Stimulated activated CD8-positive, alpha-beta memory T cell treated with anti-CD3 and anti-CD28 coated beads, Interleukin-2, amount 100 ng/mL, for 1 hour (primary cell): ENCODE measurements around the gene PTPN23.

Source experiments
- DNase-seq, 2 donors: peaks; one replicate each; pipeline ENCODE4 v3.0.0-alpha.2; 2020; ENCODE audit warnings: low read depth in 2 of 2

The PTPN23 gene

DNA sequence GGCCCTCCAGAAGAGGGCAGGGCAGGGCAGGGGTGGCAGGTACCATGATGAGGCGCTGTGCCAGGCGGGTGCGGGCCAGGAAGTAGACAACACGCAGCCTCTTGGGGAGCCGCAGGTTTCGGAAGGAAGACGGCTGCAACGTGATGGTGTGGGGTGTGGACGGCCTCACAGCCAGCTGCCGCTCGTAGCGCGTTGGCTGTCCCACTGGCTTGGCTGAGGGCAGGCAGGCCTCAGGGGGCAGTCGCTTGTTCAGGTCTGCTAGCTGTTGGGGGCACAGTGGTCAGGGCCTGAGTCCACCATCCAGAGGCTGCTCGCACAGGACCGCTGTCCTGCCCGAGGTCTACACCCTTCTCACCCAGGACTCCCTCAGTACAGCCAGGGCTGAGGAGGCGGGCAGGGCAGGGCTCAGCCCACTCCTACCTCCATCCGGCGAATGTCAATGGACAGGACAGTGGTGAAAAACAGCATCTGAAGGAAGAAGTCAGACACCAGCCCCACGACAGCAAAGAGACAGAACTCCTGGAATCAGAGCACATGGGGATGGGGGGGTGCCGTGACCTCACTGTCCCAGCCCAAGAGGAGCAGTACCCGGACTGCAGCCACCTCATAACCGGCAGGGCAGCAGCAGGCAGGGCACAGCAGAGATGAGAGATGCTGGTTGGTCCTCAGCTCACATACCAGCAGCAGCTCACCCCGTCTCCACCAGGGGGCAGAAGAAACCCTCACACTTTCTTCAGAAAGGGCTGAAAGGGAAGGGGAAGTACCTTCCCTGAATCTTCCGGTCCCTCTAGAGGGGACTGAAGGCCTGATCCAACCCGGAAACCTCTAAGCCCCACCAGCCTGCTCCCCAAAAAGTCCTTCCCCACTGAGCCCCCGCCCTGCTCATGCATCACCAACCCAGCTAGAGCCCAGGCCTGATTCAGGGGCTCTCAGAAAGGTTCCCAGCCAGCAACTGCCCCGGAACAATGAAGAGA lies 40.0 kb downstream of the PTPN23 start:
- peak; percentile 71 to 73 for DNase-seq

DNA sequence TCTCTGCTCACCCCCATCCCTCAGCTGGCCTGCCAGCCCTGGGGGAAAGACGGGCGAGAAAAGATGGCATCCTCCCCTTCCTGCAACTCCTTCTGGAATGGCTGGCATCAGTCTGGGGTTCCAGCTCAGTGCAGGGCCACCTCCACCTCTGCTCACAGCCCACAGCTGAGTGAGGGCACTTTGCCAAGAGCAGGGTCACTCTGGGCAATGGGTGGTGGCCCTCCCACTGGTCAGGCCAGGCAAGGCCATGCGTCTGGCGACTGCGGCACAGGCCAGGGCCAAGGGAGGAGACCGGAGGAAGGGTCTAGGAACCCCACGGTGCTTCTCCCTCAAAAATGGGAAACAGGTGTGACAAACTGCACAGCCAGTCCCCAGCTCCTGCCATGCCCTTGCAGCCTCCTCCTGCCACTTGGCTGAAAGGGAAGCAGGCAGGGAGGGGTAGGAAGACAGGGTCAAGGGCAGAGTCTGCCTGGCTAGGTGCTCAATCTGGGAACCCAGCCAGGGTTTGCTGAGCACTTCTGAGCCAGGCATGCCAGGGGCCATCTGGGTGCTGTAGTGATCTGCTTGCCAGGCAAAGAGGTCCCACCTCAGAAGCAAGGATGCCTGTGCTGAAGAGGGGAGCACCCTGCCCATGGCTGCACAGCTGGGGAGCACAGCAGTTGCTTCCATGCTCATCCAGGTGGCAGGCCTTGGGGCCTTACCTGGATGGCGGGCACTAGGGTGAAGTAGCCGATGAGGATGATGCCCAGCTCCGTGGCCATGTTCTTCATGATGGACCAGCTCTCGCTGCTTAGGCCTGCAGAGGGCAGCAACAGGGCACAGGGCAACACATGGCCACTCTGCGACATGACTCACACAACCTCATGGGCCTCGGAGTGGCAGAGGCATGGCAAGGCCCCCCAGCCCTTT lies 41.2 kb downstream of the PTPN23 start:
- no peak for DNase-seq

DNA sequence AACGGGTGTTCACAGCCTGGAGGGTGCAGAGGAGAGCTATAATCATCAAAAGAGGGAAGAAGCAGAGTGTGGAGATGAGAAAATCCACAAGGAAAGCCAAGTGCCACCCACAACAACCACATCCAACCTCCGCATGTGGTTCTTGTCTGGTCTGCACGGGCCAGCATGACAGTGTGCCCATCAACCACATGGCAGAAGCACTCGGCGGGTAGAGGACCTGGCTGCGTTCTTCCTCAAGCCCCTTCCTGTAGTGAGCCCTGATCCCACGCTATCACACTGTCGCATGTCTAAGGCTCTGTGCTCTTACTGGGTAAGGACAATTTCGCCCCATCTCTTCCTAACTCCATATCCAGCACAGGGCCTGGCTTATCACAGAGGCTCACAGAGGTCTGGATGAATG lies 41.9 kb downstream of the PTPN23 start:
- DNase-seq, result no peak

DNA sequence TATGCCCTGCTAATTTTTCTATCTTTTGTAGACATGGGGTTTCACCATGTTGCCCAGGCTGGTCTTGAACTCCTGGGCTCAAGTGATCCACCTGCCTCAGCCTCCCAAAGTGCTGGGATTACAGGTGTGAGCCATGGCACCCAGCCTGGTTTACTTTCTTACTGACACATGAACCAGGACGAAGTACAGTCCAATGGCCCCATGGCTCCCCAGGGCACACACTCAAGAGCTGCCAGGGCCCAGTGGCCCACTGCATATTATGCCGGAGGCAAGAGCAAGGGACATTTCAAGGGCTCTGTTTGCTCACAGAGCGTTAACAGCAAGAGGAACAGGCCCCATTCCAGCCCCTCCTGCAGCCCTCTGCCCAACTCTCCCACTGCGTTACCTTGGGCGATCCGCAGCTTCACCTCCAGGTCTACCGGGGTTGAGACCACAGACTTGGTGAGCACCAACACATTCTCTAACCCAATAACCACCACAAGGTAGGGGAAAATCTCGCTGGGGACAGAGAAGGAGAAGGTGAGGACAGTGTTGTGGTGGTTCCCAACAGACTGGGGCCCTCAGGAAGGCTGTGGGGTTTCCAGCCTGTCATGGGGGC lies 42.8 kb downstream of the PTPN23 start:
- DNase-seq, result no peak

DNA sequence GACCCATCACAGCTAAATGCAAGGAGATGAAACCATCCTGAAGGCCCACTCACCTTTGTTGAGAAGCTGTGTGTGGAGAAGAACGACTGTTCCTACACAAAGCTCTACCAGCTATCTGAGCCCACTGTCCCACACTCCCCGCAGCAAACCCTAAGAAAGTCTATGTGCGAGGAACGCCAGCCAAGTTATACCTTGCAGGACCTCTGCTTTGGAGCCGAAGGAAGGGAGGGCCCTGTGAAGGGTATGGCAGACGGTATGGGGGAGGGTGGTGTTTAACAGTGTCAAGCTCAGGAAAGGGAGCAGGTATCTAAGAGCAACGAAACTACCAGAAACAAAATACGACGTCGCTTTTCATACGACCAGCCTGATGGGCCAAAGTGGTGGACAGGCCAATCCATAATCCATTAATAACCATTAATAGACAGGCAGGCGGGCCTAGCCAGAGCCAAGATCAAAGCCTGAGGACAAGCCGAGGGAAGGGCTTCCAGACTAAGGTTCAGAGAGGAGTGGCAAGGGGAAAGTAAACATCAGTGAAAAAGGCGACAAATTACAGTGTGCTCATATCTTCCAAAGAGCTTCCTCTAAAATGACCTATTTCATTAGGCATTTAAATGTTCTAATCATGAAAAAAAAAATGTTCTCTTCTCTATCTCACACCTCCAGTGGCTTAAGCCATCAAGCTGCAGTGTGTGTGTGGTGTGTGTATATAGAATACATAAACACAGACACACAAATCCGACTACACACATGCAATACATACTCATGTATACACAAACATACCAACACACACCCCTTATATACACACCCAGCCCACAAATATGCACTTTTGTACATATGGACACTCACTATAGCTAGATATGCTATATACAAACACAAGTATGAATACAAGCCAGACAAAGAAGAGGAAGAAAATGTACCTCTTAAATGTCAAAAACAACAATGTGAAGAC lies 43.9 kb downstream of the PTPN23 start:
- no peak for DNase-seq

DNA sequence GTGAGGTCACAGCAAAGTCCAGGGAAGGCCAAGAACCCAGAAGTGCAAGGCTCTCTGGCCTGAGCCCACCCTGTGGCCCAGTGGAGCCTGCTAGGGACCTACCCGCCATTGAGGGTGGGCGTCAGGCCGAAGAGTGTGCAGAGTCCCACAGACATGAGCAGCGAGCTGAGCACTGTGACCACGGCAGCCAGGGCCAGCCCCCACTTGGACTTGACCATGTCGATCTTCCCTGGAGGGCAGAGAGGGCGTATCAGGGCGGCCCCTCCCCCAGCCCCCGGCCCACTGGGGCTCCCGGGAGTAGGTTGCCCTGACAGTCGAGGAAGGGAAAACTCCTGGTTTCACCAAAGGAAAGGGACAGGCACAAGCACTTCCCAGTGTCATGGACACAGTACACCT lies 44.6 kb downstream of the PTPN23 start:
- DNase-seq, result no peak

DNA sequence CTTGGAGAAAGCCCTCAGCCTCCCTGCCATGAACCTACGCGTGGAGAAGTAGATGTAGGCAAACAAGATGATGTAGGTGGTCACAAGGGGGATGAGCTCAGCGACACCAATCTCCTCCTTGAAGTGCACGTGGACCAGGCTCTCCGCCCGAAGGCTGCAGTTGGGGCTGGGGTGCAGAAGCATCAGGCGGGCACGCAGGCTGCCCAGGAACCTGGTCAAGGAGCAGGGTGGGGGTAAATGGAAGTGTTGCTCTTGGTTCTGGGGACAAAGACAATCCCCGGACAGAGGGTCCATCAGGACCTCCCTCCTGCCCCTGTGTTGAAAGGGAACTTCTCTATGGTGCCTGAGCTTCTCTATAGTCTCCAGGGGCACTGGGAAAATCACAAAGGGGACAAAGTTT lies 45.1 kb downstream of the PTPN23 start:
- DNase-seq, result no peak

DNA sequence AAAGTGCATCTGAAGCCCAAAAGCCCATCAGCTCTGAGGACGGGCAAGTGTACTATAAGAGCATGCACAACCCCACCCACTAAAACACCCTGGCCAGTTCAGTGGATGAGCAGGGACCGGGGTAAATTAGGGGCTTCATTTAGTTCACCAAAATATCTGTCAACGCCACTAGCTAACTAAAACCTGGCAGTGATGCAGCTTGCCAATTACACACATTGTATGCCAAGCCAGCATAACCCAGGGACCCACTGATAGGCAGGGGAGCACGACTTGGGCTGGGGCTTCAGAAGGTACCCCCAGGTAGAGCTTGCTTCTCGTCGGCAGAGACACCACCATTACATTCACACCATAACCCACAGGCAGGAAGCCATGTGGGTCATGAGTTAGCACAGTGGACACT lies 47.0 kb downstream of the PTPN23 start:
- DNase-seq, result no peak

DNA sequence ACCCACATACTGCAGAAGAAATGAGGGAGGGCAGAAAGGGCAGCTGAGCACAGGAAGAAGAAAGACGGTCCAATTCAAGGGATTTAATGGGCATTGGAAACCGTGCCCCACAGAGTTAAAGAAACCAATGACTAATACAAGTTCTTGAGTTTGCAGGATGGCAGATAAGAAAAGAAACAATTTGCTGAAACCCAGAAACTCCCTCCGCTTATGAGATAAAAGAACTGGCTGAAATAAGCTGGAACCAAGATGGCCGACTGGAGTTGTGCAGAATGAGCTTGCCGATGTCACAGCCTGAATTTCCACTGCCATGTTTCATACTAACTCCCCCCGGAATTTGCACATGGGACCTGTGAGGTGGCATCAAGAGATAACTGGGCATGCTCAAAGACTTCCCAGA lies 47.8 kb downstream of the PTPN23 start:
- no peak for DNase-seq

DNA sequence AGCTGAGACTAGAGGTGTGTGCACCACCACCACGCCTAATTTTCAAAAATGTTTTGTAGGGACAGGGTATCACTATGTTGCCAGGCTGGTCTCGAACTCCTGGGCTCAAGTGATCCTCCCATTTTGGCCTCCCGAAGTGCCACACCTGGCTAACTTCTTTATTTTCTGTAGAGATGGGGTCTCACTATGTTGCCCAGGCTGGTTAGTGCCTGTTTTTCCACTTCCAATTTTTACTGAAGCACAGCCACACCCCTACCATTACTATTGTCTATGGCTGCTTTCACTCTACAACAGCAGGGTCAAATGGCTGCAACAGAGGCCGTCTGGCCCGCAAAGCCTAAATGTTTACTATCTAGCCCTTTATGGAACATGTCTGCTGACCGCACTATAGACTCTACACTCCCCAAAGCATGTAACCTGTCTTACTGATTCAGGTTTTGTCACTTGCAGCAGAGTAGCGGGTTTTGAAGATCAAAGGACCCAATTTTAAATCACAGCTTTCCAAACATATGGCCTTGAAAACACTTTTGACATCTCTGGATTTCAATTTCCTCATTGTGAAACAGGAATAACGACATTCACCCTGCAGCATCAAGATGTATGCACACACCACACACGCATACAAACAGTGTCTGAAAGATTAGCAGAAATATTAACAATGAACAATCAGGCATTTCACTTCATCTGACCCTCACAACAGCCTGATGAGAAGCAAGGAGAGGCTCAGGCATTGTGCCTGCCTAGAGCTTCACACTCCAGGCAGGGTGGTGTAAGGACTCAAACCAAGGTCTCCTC lies 48.9 kb downstream of the PTPN23 start:
- DNase-seq, result no peak

DNA sequence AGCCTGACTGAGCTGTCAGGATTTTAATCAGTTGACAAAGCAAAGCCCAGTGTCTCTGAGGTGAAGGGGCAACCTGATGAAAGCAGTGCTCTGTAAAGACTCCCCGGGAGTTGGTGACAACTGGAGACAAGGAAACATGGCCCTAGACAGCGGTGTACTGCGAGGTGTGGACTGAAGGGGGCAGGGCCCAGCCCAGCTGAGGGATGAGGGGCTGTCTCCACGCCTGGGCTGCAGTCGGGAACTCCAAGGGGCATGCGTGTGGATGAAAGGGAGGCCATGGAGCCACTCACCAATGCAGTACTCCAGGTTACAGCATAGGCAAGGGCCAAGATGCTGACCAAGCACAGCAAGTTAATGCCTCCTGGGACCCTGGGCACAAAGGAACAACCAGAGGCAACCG lies 49.8 kb downstream of the PTPN23 start:
- DNase-seq, result no peak

DNA sequence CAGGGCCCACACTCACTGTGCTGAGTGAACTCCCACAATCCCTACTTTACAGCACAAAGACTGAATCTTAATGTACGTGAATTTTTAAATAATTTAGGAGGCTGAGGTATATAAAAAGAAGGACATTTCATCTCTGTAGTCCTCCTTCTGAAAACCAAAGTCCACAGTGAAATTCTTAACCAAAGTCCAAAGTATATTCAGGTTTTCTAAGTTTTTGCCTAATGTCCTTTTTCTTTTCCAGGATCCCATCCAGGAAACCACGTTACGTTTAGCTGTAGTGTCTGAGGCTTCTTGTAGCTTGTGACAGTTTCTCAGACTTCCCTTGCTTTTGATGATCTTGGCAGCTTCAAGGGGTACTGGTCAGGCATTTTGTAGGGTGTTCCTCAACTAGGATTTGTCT lies 50.4 kb downstream of the PTPN23 start:
- no peak for DNase-seq

DNA sequence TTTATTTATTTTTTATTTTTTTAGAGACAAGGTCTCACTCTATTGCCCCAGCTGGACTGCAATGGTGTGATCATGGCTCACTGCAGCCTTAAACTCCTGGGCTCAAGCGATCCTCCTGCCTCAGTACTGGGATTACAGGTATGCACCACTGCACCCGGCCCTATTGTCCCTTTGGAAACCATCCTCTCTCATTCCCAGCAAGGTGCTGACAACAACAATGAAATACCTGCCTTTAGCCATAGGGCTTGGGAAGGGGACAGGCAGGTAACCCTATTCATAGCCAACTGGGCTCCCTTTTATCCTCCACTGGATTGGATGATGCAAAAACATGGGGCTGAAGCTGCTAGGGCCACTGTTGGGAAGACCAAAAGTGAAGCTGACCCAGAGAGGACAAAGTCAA lies 51.9 kb downstream of the PTPN23 start:
- DNase-seq, result no peak

DNA sequence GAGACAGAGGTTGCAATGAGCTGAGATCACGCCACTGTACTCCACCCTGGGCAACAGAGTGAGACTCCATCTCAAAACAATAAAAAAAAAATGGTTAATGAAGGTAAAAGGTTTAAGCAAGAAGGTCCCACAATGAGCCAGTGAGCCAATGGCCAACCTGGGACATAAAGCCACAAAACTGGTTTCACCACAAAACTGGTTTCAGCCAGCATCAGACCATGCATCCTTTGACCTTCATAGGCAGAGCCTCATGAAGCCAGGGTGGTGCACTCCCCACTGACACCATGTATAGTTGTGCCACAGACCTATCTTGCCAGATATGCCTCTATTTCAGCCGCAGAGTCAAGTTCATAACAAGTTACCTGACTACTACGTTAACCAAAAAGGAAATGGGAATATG lies 53.0 kb downstream of the PTPN23 start:
- no peak for DNase-seq

DNA sequence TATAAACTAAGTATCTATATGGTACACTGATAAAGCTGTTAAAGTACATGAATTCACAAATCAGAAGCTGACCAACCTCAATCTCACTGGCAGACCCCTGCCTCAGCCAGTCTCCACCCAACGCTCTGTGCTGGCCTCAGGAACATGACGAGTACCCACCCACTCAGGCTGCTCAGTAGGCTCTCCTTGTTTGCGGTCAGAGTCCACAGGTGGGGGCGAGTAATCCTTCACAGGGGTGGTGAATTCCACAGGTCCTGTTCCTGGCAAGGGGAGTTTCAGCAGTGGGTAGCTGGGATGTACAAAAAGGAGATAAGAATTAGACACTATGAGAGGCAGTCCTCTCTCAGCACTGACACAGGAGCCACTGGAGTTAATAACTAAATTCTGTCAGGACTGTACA lies 54.0 kb downstream of the PTPN23 start:
- no peak for DNase-seq

DNA sequence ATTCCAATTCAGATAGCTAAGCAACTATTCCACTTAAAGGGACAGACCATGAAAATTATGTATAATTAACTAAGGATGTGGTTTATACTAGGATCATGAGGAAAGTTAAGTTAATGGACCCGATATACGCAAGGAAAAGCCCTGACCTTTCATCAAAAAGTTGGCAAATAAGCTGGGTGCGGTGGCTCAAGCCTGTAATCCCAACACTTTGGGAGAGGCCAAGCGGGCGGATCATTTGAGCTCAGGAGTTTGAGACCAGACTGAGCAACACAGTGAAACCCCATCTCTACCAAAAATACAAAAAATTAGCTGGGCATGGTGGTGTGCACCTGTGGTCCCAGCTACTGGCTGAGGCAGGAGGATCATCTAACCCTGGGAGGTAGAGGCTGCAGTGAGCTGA lies 55.4 kb downstream of the PTPN23 start:
- DNase-seq, result no peak

DNA sequence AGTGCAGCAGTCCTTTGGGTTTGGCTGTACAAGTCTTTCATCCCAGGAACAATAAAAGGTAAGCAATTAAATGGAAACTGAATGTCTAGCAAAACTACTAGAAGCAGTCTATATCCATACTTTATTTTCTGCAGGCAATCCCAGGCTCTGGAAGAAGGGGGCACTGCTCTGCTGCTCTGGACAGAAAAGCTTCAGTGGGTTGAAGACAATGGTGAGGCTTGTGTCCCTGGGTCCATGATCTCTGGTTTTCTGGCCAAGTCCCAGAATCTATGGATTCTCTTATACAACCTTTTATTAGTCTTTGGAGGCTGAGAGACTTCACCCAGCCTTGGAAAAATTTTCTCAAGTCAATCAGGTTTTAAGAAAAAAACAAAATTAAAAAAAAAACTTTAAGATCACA lies 59.3 kb downstream of the PTPN23 start:
- DNase-seq, result no peak

DNA sequence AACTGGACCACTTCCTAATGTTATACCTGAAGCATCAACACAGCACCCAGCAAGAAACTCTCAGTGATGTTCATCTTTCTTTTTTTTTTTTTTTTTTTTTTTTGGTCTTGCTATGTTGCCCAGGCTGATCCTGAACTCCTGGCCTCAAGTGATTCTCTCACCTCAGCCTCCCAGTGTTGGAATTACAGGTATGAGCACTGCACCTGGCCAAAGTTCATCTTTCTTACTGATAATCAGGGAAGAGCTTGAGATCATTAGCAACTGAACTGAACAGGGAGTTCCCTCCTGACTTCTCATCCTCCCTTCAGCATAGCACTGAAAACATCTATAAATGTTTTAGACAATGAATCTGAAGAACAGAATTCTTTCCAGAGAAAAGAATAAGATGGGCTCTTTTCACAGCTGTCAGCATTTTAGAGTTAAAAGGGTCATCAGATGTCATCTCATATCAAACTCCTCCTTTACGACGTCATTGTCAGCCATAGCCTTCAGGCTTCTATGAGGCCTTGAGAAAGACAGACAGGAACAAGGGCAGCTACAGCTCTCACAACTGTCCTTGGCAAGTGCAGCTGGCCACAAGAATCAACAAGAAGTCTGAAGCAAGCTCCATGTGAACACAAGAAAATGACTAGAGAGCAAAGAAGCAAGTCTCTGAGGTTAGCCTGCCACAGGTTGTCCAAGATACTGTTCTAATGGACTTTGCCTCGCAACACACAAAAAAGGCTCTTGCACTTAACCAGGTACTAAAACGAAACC lies 61.2 kb downstream of the PTPN23 start:
- DNase-seq, result no peak

DNA sequence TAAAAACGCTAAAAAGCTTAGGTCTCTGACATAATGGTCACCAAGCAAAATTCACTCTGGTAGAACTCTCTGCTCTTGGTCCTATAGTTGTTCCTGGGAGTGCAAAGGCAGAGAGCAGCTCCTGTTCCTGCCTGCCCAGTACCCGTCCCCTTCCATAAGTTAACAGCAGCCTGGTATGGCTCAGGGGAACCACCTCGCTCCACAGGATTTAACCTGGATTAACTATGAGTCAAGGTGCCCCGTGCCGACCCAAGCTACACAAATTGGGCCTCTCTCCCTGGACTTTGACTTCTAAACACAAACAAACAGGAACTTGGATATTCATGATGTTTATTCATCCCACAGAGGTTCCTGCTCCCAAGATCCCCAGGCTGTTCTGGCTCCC lies 62.8 kb downstream of the PTPN23 start:
- no peak for DNase-seq

DNA sequence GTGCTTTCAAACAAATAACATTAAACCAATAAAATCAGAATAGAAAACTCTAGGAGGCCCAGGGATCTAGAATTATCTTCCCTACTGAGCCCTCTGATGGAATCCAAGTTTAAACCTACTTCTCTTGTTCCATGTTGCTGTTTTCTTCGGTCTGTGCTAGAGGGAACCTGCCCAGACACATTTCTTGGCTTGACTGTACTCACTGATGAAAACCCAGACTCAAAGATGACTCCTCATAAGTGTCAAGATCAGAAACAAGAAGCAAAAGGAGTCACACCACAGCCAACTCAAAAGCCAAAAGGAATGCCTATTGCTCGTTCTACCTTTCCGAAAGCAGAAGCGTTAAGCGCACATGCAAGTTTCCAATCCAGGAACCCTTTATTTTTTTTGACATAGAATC lies 63.3 kb downstream of the PTPN23 start:
- DNase-seq, result no peak
